ENCODE measurements around the gene PRR36. TPM values are rescaled to one million over a fixed set of nuclear protein-coding genes. Genes with fewer than 3 reads are reported as not detected.

Gene PRR36
- polyA plus RNA-seq, 3 donors from 2014 or later, result not detected

DNA sequence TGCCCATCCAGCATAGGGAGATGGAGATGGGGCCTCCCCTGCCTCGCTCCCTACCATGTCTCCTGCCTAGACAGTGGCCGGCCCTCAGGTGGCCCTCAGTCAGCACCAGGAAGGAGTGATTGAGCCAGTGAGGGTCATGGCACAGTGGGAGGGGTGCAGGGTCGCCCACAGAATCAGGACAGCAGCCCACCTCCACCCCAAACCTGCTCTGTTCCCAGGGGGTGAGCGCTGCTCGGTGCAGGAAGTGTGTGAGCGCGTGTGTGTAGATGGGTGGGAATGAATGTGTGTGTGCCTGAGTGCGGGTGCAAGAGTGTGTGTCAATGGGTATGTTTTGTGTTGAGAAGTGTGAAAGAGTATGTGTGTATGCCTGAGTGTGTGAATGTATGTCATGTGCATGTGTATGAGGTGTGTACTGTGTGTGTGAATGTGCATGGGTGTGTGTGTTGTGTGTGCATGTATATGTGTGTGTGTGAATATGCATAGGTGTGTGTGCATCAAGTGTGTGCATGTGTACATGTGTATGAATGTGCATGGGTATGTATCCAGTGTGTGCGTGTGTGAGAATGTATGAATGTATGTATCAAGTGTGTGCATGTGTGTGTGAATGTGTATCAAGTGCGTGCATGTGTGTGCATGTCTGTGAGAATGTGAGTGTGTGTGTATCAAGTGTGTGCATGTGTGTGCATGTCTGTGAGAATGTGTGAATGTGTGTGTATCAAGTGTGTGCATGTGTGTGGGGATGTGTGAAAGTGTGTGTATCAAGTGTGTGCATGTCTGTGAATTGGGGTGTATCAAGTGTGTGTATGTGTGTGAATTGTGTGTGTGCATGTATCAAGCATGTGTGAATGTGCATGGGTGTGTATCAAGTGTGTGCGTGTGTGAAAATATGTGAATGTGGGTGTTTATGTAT, 32.2 kb downstream of the PRR36 start:
- no peak for DNase-seq
- H3K4me3 Mint-ChIP-seq, result no peak overlapping the region
- H3K9me3 Mint-ChIP-seq, result no peaks in the 10 kb centered on the region
- no peaks in the 10 kb centered on the region for H3K4me1 Mint-ChIP-seq
- H3K36me3 Mint-ChIP-seq, result no peaks in the 10 kb centered on the region
- H3K27me3 Mint-ChIP-seq (ENCODE audit: low read depth in 3 of 3), result peaks cover 0 to 1% (median 0%) of the 10 kb centered on the region in 3 donors
- no peak overlapping the region for H3K27ac Mint-ChIP-seq

GRCh38 chr19:7840629-7841028, 33.6 kb downstream of the PRR36 start:
- H3K36me3 Mint-ChIP-seq, result no peaks in the 10 kb centered on the region
- H3K9me3 Mint-ChIP-seq, result no peaks in the 10 kb centered on the region
- no peak overlapping the region for H3K4me3 Mint-ChIP-seq
- DNase-seq, result no peak
- H3K4me1 Mint-ChIP-seq, result no peaks in the 10 kb centered on the region
- H3K27me3 Mint-ChIP-seq (ENCODE audit: low read depth in 3 of 3), result peaks cover 0 to 1% (median 0%) of the 10 kb centered on the region in 3 donors
- no peak overlapping the region for H3K27ac Mint-ChIP-seq

DNA sequence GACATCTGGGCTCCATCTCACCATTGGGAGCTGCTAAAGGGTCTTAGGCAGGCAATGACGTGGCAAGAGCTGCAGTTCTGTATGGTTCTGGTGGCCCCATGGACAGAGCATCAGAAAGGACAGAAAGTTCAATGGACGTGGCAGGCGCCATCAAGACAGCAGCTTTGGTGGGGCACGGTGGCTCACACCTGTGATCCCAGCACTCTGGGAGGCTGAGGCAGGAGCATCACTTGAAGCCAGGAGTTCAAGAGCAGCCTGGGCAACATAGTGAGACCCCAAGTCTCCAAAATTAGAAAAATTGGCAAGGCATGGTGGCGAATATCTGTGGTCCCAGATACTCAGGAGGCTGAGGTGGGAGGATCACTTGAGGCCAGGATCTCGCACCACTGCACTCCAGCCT, 34.7 kb downstream of the PRR36 start:
- H3K27ac Mint-ChIP-seq, result no peak overlapping the region
- no peaks in the 10 kb centered on the region for H3K9me3 Mint-ChIP-seq
- no peaks in the 10 kb centered on the region for H3K27me3 Mint-ChIP-seq (ENCODE audit: low read depth in 3 of 3)
- H3K4me1 Mint-ChIP-seq, result no peaks in the 10 kb centered on the region
- no peaks in the 10 kb centered on the region for H3K36me3 Mint-ChIP-seq
- no peak for DNase-seq
- no peak overlapping the region for H3K4me3 Mint-ChIP-seq

- H3K27me3 Mint-ChIP-seq (ENCODE audit: low read depth in 3 of 3), result peaks cover 4 to 5% (median 5%) of the 10 kb centered on the region in 3 donors
- peak overlapping the region in 1 of 5 donors; percentile 14 for H3K4me3 Mint-ChIP-seq
- DNase-seq, result no peak
- H3K9me3 Mint-ChIP-seq, result no peaks in the 10 kb centered on the region
- peaks cover 16 to 19% of the 10 kb centered on the region in 2 donors for H3K4me1 Mint-ChIP-seq
- no peaks in the 10 kb centered on the region for H3K36me3 Mint-ChIP-seq
- H3K27ac Mint-ChIP-seq, result no peak overlapping the region
Observed at GRCh38 chr19:7833225-7834099, 40.7 kb downstream of the PRR36 start.

- Mint-ChIP-seq H3K9me3 (no peaks in the 10 kb centered on the region), H3K4me1 (peaks cover 16 to 19% of the 10 kb centered on the region in 2 donors), H3K4me3 (peak overlapping the region in 3 of 5 donors; percentile 14 to 30 (median 27)), H3K27ac (no peak overlapping the region), H3K27me3 (ENCODE audit: low read depth in 3 of 3) (peaks cover 4 to 5% (median 5%) of the 10 kb centered on the region in 3 donors), H3K36me3 (no peaks in the 10 kb centered on the region)
- no peak for DNase-seq
Observed at GRCh38 chr19:7832781-7833180, 41.4 kb downstream of the PRR36 start.

GRCh38 chr19:7832009-7832408, 42.2 kb downstream of the PRR36 start:
- no peak for DNase-seq
- H3K4me1 Mint-ChIP-seq, result peaks cover 16 to 19% of the 10 kb centered on the region in 2 donors
- no peak overlapping the region for H3K27ac Mint-ChIP-seq
- H3K9me3 Mint-ChIP-seq, result no peaks in the 10 kb centered on the region
- no peaks in the 10 kb centered on the region for H3K36me3 Mint-ChIP-seq
- H3K4me3 Mint-ChIP-seq, result peak overlapping the region in 4 of 5 donors; percentile 13 to 88 (median 64)
- H3K27me3 Mint-ChIP-seq (ENCODE audit: low read depth in 3 of 3), result peaks cover 4 to 5% (median 5%) of the 10 kb centered on the region in 3 donors

GRCh38 chr19:7831452-7831851, 42.7 kb downstream of the PRR36 start:
- peaks cover 4 to 5% (median 5%) of the 10 kb centered on the region in 3 donors for H3K27me3 Mint-ChIP-seq (ENCODE audit: low read depth in 3 of 3)
- H3K9me3 Mint-ChIP-seq, result no peaks in the 10 kb centered on the region
- H3K27ac Mint-ChIP-seq, result peak overlapping the region in 2 of 6 donors; percentile 16 to 63

DNA sequence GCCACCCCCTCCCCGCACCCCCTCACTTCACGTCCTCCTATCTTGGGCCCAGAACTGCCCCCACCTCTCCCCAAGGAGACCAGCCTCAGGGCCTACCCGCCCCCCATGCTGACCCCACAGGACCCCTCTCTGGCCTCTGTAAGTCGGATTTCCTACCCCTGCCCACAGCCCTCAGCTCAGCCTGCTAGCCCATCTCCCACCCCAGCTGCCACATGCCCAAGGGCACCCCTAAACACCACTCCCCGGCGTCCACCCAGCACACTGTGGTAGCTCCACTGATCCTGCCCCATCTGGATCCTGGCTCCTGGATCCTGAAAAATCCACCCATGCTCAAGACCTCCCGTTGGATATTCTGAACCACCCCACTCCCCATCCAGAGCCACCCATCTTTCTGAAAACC, 43.4 kb downstream of the PRR36 start:
- H3K9me3 Mint-ChIP-seq, result no peaks in the 10 kb centered on the region
- no peak for DNase-seq
- H3K4me1 Mint-ChIP-seq, result peaks cover 16 to 19% of the 10 kb centered on the region in 2 donors
- peak overlapping the region; percentile 76 to 88 (median 77) for H3K4me3 Mint-ChIP-seq
- H3K27ac Mint-ChIP-seq, result peak overlapping the region in 5 of 6 donors; percentile 16 to 76 (median 42)
- H3K27me3 Mint-ChIP-seq (ENCODE audit: low read depth in 3 of 3), result peaks cover 4 to 6% (median 5%) of the 10 kb centered on the region in 3 donors
- H3K36me3 Mint-ChIP-seq, result no peaks in the 10 kb centered on the region

More at GRCh38 chr19:7831452-7831851, 42.7 kb downstream of the PRR36 start:
- H3K36me3 Mint-ChIP-seq, result no peaks in the 10 kb centered on the region
- H3K4me3 Mint-ChIP-seq, result peak overlapping the region; percentile 76 to 88 (median 77)
- no peak for DNase-seq
- peaks cover 16 to 19% of the 10 kb centered on the region in 2 donors for H3K4me1 Mint-ChIP-seq

DNA sequence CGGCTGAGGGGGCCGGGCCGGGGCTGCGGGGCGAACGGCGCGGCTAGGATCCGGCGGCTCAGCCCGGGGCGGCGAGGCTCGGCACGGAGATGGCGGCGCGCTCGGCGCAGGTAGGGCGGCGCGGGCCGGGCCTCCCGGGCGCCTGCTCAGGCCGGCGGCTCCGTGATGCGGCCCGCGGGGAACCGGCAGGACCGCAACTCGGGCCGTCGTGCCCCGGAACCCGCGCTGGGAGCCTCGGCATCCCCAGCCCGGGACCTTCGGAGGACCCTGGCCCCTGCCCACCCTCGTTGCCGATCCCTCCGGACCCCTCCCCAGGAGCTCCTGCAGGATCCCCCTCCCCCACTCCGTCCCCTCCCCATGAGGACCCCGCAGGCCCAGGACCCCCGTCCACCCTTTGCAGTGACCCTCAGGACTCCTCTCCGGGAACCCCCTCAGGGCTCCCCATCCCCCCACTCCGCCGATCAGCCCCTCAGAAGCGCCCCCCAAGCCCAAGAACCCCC, 43.9 kb downstream of the PRR36 start:
- peak overlapping the region in 1 of 6 donors; percentile 63 for H3K27ac Mint-ChIP-seq
- no peak for DNase-seq
- peaks cover 16 to 19% of the 10 kb centered on the region in 2 donors for H3K4me1 Mint-ChIP-seq
- peak overlapping the region in 2 of 5 donors; percentile 78 to 88 for H3K4me3 Mint-ChIP-seq
- no peaks in the 10 kb centered on the region for H3K9me3 Mint-ChIP-seq
- H3K27me3 Mint-ChIP-seq (ENCODE audit: low read depth in 3 of 3), result peaks cover 4 to 9% (median 5%) of the 10 kb centered on the region in 3 donors
- no peaks in the 10 kb centered on the region for H3K36me3 Mint-ChIP-seq

- DNase-seq, result peak; percentile 99
- Mint-ChIP-seq H3K9me3 (no peaks in the 10 kb centered on the region), H3K27ac (peak within 1 kb of the TSS; percentile 63 to 93 (median 88)), H3K4me3 (peak within 1 kb of the TSS; percentile 78 to 88 (median 83)), H3K4me1 (peaks cover 16 to 19% of the 10 kb centered on the region in 2 donors), H3K27me3 (ENCODE audit: low read depth in 3 of 3) (peaks cover 4 to 9% (median 5%) of the 10 kb centered on the region in 3 donors), H3K36me3 (no peaks in the 10 kb centered on the region)
Observed at GRCh38 chr19:7829561-7830271, 44.5 kb downstream of the PRR36 start, which contains the start of gene EVI5L. TSS of gene EVI5L (plus strand) at chr19:7830218. CDS start at chr19:7846543, 16,325 bp downstream.

DNA sequence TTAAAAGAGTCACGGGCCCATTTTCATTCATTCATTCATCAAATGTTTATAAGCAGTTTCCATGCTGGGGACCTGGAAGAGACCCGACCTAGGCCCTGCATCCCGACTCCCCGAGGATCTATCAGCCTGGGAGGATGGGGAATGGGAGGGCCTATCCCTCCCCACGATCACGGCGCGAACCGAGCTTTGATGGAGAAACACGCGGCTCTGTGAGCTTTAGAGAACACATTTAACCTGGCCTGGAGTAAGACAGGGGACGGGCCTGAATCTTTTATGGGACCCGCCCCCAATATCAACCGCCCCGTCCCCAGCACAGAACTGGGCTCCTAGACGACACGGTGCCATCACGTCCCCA, 45.0 kb downstream of the PRR36 start:
- peaks cover 4 to 9% (median 5%) of the 10 kb centered on the region in 3 donors for H3K27me3 Mint-ChIP-seq (ENCODE audit: low read depth in 3 of 3)
- peaks cover 16 to 19% of the 10 kb centered on the region in 2 donors for H3K4me1 Mint-ChIP-seq
- peak overlapping the region; percentile 63 to 93 (median 88) for H3K27ac Mint-ChIP-seq
- no peaks in the 10 kb centered on the region for H3K9me3 Mint-ChIP-seq
- peak overlapping the region; percentile 77 to 86 (median 83) for H3K4me3 Mint-ChIP-seq
- no peaks in the 10 kb centered on the region for H3K36me3 Mint-ChIP-seq
- no peak for DNase-seq

DNA sequence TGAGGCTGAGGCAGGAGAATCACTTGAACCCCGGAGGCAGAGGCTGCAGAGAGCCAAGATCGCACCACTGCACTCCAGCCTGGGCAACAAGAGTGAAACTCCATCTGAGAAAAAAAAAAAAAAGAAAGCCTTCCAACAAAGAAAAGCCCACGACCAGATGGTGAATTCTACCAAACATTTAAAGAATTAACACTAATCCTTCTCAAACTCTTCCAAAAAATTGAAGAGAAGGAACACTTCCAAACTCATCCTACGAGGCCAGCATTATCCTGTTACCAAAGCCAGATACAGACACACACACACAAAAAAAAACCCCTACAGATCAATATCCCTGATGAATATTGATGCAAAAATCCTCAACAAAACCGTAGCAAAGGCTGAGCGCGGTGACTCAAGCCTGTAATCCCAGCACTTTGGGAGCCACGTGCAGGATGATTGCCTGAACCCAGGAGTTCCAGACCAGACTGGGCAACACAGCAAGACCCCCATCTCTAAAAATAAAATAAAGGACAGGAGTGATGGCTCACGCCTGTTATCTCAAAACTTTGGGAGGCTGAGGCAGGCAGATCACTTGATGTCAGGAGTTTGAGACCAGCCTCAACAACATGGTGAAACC, 50.4 kb downstream of the PRR36 start:
- Mint-ChIP-seq H3K27me3 (ENCODE audit: low read depth in 3 of 3) (peaks cover 2 to 12% (median 3%) of the 10 kb centered on the region in 3 donors), H3K36me3 (no peaks in the 10 kb centered on the region), H3K4me1 (peaks cover 0 to under 1% of the 10 kb centered on the region in 2 donors), H3K9me3 (no peaks in the 10 kb centered on the region), H3K27ac (no peak overlapping the region), H3K4me3 (no peak overlapping the region)
- no peak for DNase-seq

Measured in immature natural killer cell (primary cell).